Limb (tissue), 2 donors: ENCODE data around the gene MPZL3.

Experiments
- DNase-seq, 2 donors: peaks; one replicate each; pipeline ENCODE4 v3.0.0-alpha.2; 2016; ENCODE audit errors: extremely low spot score in 2 of 2

Gene MPZL3

GRCh38 chr11:118232659-118233058, 19.5 kb downstream of the MPZL3 start:
- no peak for DNase-seq

DNA sequence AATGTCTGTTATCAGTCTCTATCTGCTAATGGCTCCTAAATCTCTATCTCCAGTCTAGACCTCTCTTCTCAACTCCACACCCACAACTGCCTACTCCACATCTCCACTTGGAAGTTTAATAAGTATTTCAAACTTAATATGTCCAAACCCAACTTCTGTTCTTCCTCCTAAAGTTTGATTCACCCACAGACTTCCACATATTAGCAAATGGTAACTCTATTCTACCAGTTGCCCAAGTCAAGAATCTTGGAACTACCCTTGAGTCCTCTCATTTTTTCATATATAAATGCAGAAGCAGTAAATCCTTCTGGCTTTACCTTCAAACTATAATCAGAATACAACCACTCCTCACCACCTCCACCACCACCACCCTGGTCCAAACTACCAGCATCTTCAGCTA, 20.7 kb downstream of the MPZL3 start:
- no peak for DNase-seq

GRCh38 chr11:118230088-118230487, 22.1 kb downstream of the MPZL3 start:
- DNase-seq: no peak

GRCh38 chr11:118229274-118229847, 22.8 kb downstream of the MPZL3 start:
- DNase-seq: no peak

DNA sequence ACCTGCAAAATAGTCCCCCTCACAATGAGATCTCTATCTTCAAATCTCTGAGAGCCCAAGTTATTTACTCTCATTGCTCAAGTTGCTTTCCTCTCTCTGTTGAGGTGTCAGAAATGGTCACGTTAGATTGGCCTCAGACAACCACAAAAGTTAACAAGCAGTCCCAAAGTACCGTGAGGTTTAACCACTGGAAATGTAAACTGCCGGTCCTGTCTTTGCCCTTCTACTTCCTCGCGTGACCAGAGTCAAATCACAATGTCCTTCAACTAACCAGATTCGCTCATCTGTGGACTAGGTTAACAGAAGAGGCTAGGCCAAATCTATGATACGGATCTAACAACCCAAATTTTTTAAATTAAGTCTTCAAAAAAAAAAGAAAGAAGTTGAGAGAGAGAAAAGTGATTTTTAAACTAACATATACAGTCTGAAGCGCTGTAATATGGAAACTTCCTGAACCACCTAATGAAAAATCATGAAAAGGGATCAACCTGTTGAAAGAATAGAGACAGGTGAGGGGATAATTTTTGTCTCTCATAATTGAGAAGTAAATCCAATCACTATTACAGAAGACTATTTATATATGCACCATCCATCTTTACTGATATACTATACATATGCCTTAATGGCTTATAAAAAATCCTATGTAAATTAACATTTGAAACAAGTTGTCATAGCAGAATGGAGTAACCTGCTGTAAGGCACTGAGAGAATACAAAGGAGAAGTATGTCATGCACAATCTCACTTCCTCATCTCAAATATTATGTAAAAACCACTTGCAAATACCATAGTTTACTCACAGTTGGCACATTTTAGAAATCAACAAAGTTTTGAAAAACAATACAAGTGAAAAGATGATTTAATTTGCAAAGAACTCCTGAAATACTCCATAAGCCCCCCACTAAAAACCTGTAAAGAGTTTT, 24.0 kb downstream of the MPZL3 start:
- no peak for DNase-seq

DNA sequence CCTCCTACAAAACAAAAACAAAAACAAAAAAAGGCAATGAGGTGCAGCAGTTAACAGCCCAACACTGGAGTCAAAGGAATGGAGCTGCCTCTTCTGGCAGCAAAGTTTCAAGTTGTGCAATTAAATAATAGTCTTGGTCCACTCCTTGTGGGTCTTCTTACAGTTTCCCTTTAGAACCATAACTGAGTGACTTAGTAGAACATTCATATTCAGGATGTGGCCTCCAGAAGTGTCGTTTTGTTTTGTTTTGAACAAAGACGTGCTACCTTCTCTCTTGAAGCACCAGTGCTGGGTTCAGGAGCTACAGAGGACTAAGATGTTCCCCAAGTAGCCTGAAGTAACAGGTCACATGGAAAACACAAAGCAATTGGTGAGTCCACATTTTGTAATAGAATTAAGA, 25.4 kb downstream of the MPZL3 start:
- DNase-seq: no peak

- DNase-seq: no peak
These were observed 25.9 kb downstream of the MPZL3 start for GRCh38 chr11:118226296-118226695.

DNA sequence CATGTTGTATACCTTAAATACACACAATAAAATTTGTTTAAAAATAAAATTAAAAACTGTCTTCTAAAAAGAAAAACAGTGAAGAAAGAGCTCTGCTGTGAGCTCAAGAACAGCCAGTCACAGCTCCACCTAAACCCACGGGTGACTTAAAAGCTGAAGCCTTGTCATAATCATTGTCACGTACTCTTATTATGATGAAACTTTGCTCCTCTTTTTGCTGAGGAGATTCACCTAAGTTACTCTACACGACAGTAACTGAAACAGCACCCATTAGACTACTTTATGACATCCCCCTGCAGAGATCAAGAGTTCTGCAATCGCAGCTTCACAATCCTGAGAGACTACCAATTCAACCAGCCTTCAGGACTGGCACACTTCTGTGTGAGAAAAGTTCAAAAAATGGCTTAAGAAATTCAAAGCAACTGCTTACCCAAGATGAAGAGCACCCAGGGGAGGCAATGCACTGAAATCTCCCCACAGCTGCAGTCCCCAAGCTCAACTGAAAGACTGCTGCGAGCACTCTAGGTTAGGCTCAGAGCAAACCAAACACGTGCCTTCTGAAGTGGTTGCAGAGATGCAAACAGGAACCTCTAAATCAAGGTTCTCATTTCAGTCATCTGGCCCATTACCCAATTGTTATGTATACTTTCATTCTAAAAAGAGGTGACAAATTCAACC, 27.5 kb downstream of the MPZL3 start, which contains the start of gene JAML:
Gene JAML (minus strand): TSS at position 501 of the 678 bp plus-strand sequence. CDS start 10,145 bp downstream, outside the sequence.
- DNase-seq: no peak

DNA sequence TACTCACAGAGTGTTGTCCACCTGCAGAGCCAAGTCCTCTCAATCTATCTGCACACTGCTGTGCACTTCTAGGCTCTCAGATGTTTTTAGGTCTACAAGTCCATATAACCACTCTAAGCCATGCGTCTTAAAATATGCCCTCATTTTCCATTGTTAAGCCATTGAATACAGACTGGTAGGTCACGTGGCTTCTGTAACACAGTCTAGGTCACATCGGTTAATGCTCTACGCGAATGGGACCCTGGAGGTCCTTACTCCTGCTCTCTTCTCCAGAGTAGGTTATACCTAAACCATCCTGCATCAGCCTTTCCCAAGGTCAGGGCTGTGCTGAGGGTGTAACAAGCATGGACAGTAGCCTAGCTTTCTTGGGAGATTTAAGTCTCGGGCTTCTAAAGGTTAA, 28.2 kb downstream of the MPZL3 start:
- DNase-seq: no peak

GRCh38 chr11:118223570-118223969, 28.6 kb downstream of the MPZL3 start:
- DNase-seq: no peak

GRCh38 chr11:118222437-118222836, 29.7 kb downstream of the MPZL3 start:
- DNase-seq: no peak

DNA sequence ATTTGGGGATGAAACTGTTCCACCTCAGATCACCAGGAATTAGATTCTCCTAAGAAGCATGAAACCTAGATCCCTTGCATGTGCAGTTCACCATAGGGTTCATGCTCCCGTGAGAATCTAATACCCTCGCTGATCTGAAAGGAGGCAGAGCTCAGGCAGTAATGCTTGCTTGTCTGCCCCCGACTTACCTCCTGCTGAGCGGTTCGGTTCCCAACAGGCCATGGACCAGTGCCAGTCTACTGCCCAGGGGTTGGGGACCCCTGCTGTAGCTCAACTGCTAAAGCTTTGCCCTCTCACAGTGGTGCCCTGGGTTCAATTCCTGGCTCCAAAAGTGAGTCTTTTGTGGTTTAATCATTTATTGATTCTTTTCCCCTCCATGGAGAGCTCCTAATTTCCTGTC, 30.7 kb downstream of the MPZL3 start:
- no peak for DNase-seq

GRCh38 chr11:118219732-118220131, 32.4 kb downstream of the MPZL3 start:
- DNase-seq: no peak

DNA sequence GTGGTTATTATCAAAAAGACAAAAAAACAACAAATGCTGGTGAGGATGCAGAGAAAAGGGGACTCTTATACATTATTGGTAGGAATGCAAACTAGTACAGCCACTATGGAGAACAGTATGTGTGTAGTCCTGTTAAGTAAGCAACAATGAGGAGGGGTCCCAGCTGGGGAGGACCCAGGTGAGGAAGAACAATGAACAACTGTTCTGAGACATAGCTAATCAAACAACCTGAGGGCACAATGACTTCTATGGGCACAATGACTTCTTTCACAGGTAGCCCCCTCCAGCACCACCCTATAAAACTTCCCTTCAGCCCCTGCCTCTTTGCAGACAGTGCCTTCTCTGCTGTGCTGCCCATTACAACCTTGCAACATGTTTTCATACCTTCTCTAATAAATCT, 32.9 kb downstream of the MPZL3 start:
- no peak for DNase-seq

- DNase-seq: no peak
These were observed 34.6 kb downstream of the MPZL3 start for GRCh38 chr11:118217575-118217974.

DNA sequence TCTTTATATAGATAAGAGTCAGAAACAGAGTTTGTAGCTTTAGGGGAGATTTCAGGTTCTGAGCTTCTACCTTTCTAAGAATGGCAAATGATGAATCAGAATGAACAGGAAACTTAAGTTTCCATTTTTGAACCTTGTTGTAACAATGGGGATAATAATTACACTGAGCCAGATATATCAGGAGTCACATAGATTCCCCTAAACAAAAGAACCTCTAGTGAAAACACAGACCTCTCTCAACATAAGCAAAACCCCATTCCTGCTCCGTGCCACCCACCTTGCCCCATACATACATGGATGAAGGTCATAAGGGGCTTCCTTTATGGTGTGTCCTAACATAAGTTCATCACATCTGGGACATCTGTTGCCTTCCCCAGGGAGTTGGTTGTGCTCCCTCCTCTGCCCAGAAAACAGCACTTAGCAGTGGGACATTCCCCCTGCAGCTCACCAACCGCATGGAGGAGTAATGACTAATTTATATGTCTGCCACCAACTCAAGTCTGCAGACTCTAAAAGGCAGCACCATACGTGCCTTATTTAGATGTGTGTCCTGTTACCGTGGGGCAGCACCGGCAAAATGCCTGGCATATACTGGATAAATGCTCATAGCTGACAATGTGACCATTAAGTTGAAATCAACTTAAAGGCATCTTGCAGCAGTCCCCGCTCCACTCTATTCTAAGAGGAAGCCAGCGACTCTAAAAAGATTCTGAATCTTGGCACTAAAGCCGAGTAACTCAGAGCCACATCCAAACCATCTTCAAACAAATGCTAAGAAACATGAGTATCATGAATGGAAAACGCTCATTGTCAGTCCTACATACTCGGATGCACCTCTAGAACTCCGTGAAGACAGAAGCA, 35.3 kb downstream of the MPZL3 start:
- DNase-seq: no peak

DNA sequence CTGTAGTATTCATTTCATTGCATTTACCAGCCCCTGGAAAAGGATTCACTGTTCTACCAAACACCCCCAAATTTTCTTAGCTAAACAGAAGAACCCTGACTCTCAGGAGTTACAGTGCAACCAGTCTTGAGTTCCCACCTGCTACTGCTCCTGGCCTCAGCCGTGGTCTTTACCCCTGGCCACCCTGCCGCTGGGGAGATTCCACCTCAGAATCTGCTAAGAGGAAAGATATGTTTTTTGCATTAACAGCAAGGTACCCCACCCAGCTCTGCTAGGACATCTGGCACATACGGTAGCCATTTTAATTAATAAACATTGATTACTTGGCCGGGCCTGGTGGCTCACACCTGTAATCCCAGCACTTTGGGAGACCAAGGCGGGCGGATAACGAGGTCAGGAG, 36.4 kb downstream of the MPZL3 start:
- DNase-seq: no peak

GRCh38 chr11:118215262-118215661, 36.9 kb downstream of the MPZL3 start:
- no peak for DNase-seq

- DNase-seq: no peak
These were observed 37.8 kb downstream of the MPZL3 start for GRCh38 chr11:118214210-118214914.

DNA sequence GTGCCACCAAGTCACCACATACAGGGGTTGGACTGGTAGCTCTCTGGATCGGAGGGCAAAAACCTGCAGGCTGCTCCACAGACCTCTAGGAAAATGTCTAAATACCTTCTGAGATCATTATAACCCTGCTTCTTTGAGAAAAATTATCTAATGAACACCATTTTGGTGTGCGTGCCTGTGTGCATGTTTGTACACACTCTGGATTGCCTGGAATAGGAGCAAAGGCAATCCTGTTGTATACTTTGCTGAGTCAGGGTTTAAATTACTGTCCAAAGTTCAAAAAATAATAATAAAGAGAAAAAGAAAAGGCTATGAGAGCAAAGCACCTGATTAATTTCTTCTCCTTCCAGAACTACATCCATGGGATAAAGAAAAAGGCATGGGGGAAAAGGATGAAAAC, 38.4 kb downstream of the MPZL3 start:
- DNase-seq: no peak

- no peak for DNase-seq
These were observed 39.0 kb downstream of the MPZL3 start for GRCh38 chr11:118213201-118213600.
